HCT116 (cell line): Measurements from ENCODE around the gene NTN3. TPM values are rescaled to one million over a fixed set of nuclear protein-coding genes. Genes with fewer than 3 reads are reported as not detected.

Experiments used
- ATAC-seq: fragments of 200-7000 bp; cut with Tn5 transposase; 2 replicates; pipeline ENCODE4 v1.9.1; 2020; ENCODE audit warnings: mild to moderate bottlenecking, moderate library complexity
- BruUV-seq: library from RNA; stranded (reverse); fragments of 400-500 nt; replicated peaks from 2 replicates; lab custom pipeline; 2021; lab: Mats Ljungman, UMichigan
- CTCF ChIA-PET: fragments of 300-600 bp; sonication (Branson Sonifier 250); formaldehyde crosslinking; loops from one replicate; lab custom pipeline; 2021; ENCODE audit warnings: antibody characterized with exemption; lab: Charles Lee
- POLR2A ChIA-PET: fragments of 300-600, 350-600 bp; sonication (Branson Sonifier 250); formaldehyde crosslinking; loops from one replicate; lab custom pipeline; 2021; ENCODE audit warnings: antibody characterized with exemption; lab: Charles Lee
- RAD21 ChIA-PET, 2 experiments: fragments of 300-600 bp; sonication (Branson Sonifier 250); formaldehyde crosslinking; loops; one replicate each; lab custom pipeline; 2023; ENCODE audit warnings: low total read pairs in 2 of 2; ENCODE audit not compliant: uncharacterized antibody in 2 of 2, unreplicated experiment in 2 of 2, low non-redundant PET in 1 of 2; lab: Charles Lee
- DNase-seq: peaks from one replicate; pipeline ENCODE4 v3.0.0-alpha.2; 2010; ENCODE audit warnings: low read depth, low spot score
- H2AFZ ChIP-seq: fragments of 200-600 bp; shearing (Covaris generic), sonication (generic); 2 replicates; pipeline ENCODE4 v1.6.1; 2017; ENCODE audit warnings: low read depth, mixed run types, mixed read lengths, antibody characterized with exemption, low read length; ENCODE audit not compliant: poor library complexity, severe bottlenecking
- H3K27ac ChIP-seq: 2 replicates; pipeline ENCODE4 v1.5.1; 2012; ENCODE audit warnings: low read depth, low read length
- H3K27me3 ChIP-seq: fragments of 200-600 bp; sonication (generic); 2 replicates; pipeline ENCODE4 v1.6.1; 2016; ENCODE audit warnings: mixed run types, low read length, mixed read lengths; ENCODE audit not compliant: insufficient read depth
- H3K36me3 ChIP-seq, 2 experiments: fragments of 200-500 bp in 1 of 2; fragments of 200-600 bp in 1 of 2; sonication (Bioruptor generic) in 1 of 2; sonication (generic) in 1 of 2; 2 replicates each; pipeline versions ENCODE4 v1.5.1 to v1.6.1; 2014 to 2016; ENCODE audit warnings: low read length in 2 of 2, inconsistent platforms in 1 of 2, mixed read lengths in 1 of 2, mixed run types in 1 of 2; ENCODE audit not compliant: insufficient read depth in 2 of 2, control insufficient read depth in 1 of 2
- H3K4me1 ChIP-seq, 2 experiments: fragments of 200-600 bp in 1 of 2; sonication (generic) in 1 of 2; 2 replicates each; pipeline versions ENCODE4 v1.5.1 to v1.6.1; 2012 to 2017; ENCODE audit warnings: low read length in 2 of 2, inconsistent platforms in 1 of 2, mild to moderate bottlenecking in 1 of 2, mixed read lengths in 1 of 2, mixed run types in 1 of 2, moderate library complexity in 1 of 2; ENCODE audit not compliant: insufficient read depth in 2 of 2, control insufficient read depth in 1 of 2
- H3K4me2 ChIP-seq: fragments of 200-600 bp; sonication (generic); 2 replicates; pipeline ENCODE4 v1.6.1; 2017; ENCODE audit warnings: mixed run types, low read length, mixed read lengths
- H3K4me3 ChIP-seq, 2 experiments: fragments of 200-600 bp in 1 of 2; sonication (generic) in 1 of 2; replicated peaks in 1 of 2; 2 replicates each; pipeline ENCODE4 v1.5.1; 2011 to 2016; ENCODE audit warnings: low read length in 2 of 2, control low read depth in 1 of 2, low read depth in 1 of 2, mild to moderate bottlenecking in 1 of 2, mixed read lengths in 1 of 2, mixed run types in 1 of 2
- H3K79me2 ChIP-seq: fragments of 200-600 bp; sonication (generic); 2 replicates; pipeline ENCODE4 v1.6.1; 2017; ENCODE audit warnings: mild to moderate bottlenecking, mixed run types, low read length, moderate library complexity, mixed read lengths; ENCODE audit not compliant: insufficient read depth
- H3K9ac ChIP-seq: fragments of 200-600 bp; sonication (generic); 2 replicates; pipeline ENCODE4 v1.6.1; 2016; ENCODE audit warnings: low read length, mixed read lengths
- H3K9me2 ChIP-seq: fragments of 200-600 bp; sonication (generic), shearing (Covaris generic); 2 replicates; pipeline ENCODE4 v1.6.1; 2017; ENCODE audit warnings: mixed run types, mild to moderate bottlenecking, moderate library complexity; ENCODE audit not compliant: insufficient read depth
- H3K9me3 ChIP-seq, 2 experiments: fragments of 200-500 bp in 1 of 2; fragments of 200-600 bp in 1 of 2; sonication (Bioruptor generic) in 1 of 2; sonication (generic) in 1 of 2; 2 replicates each; pipeline ENCODE4 v1.6.1; 2014 to 2017; ENCODE audit warnings: low read length in 2 of 2, mixed read lengths in 2 of 2, inconsistent platforms in 1 of 2, low read depth in 1 of 2, mild to moderate bottlenecking in 1 of 2, mixed run types in 1 of 2, moderate library complexity in 1 of 2; ENCODE audit not compliant: control insufficient read depth in 1 of 2, insufficient read depth in 1 of 2
- H4K20me1 ChIP-seq: fragments of 200-600 bp; sonication (generic), shearing (Covaris generic); 2 replicates; pipeline ENCODE4 v1.6.1; 2017; ENCODE audit warnings: mixed run types, mild to moderate bottlenecking, moderate library complexity; ENCODE audit not compliant: insufficient read depth
- CBX3 ChIP-seq: IDR thresholded peaks from 2 replicates; pipeline ENCODE4 v1.6.1; 2012; ENCODE audit warnings: low read depth
- ELF1 ChIP-seq: IDR thresholded peaks from 2 replicates; pipeline ENCODE4 v1.6.1; 2012; ENCODE audit warnings: low read depth, borderline replicate concordance
- EZH2 ChIP-seq: fragments of 200-600 bp; sonication (generic); IDR thresholded peaks from 2 replicates; pipeline ENCODE4 v1.6.1; 2017; ENCODE audit warnings: antibody characterized with exemption, mixed run types
- FOSL1 ChIP-seq: IDR thresholded peaks from 2 replicates; pipeline ENCODE4 v1.6.1; 2012; ENCODE audit warnings: low read depth
- JUND ChIP-seq: IDR thresholded peaks from 2 replicates; pipeline ENCODE4 v1.6.1; 2012
- POLR2A ChIP-seq: IDR thresholded peaks from 2 replicates; pipeline ENCODE4 v1.7.0; 2011; ENCODE audit warnings: borderline replicate concordance; ENCODE audit not compliant: insufficient read depth, insufficient read length; ENCODE audit errors: extremely low read depth
- RAD21 ChIP-seq: IDR thresholded peaks from 2 replicates; pipeline ENCODE4 v1.6.1; 2012; ENCODE audit warnings: low read depth, mild to moderate bottlenecking
- SIN3A ChIP-seq: IDR thresholded peaks from 2 replicates; pipeline ENCODE4 v1.6.1; 2012; ENCODE audit warnings: low read depth
- YY1 ChIP-seq: IDR thresholded peaks from 2 replicates; pipeline ENCODE4 v1.6.1; 2011; ENCODE audit warnings: low read length, low read depth, moderate library complexity, mild to moderate bottlenecking; ENCODE audit not compliant: insufficient replicate concordance; ENCODE audit errors: extremely low read depth
- ZFX ChIP-seq: fragments of 450-650 bp; IDR thresholded peaks from 2 replicates; pipeline ENCODE4 v1.6.1; 2017
- ZNF274 ChIP-seq: fragments of 200-500 bp; sonication (Bioruptor generic); IDR thresholded peaks from 2 replicates; pipeline ENCODE4 v1.6.1; 2014; ENCODE audit warnings: mild to moderate bottlenecking, low read depth, low read length, inconsistent platforms
- intact Hi-C: fragments of 100-400 bp; cut with micrococcal nuclease; formaldehyde crosslinking; loops from 2 replicates; pipeline ENCODE4 v1.10.0; 2022
- total RNA-seq: library from RNA; stranded (reverse); gene quantifications from one replicate; pipeline ENCODE4 v1.2.1, GENCODE V29; 2021; ENCODE audit not compliant: unreplicated experiment
- TF ChIP-seq, protein P1 (sequence below), 3 experiments: fragments of 200-600 bp in 1 of 3; sonication (generic) in 1 of 3; IDR thresholded peaks in 2 of 3; conservative IDR thresholded peaks in 1 of 3; 2 replicates each; pipeline ENCODE4 v1.5.1; 2012 to 2017; ENCODE audit warnings: low read depth in 2 of 3, low read length in 2 of 3, antibody characterized with exemption in 1 of 3, borderline replicate concordance in 1 of 3, control low read depth in 1 of 3, mild to moderate bottlenecking in 1 of 3, mixed read lengths in 1 of 3, mixed run types in 1 of 3, moderate library complexity in 1 of 3; ENCODE audit not compliant: insufficient read depth in 1 of 3
- TF ChIP-seq, protein P2 (sequence below): IDR thresholded peaks from 2 replicates; pipeline ENCODE4 v1.6.1; 2012

Gene NTN3
- total RNA-seq, 1 experiment from 2014 or later = 0.30 TPM

DNA sequence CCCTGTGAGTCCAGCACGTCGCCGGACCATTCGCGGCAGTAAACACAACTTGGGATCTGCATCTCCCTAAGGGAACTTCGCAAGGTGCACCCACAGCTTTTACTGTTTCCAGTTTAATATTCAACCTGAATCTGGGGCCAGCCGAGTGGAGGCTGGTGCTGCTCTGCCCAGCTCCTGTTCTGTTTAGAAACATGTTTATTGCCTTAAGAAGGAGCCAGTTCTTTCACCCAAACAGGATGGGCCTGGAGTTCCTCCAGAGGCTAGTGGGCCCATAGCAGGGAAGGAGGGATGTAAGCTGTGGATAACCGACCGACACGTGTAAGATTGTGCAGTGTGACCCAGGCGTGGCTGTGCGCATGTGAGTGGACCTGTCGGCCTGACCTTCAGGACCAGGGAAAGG, 21.2 kb downstream of the NTN3 start:
- ATAC-seq = no peak
- no TSS peak for BruUV-seq

DNA sequence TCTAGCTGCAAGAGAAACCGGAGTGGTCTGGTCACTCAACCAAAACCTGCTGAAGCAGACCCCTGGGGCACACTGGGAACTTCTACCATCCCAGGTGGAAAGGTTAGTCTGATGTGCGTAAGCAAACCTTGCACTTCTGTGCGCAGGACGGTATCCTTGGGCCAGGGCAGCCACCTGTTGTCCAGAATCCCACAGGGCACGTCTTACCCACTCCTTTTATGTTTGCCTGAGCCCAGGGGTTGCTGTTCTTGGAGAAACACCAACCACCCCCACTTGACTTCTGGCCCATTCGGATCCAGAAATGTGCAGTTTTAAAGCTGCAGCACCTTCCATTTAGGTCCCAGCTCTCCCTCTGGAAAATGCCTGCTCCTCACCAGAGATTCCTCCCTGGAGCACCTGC, 22.5 kb downstream of the NTN3 start:
- ChIA-PET RAD21 (no interaction called here), POLR2A (no interaction called here), CTCF (no interaction called here)
- Histone ChIP-seq H3K79me2 (peaks cover 17% of the 10 kb centered on the region; the same call in 1 of the 2 replicates), H4K20me1 (no peaks in the 10 kb centered on the region), H3K27ac (no peak overlapping the region), H2AFZ (no peak overlapping the region), H3K9me3 (no peaks in the 10 kb centered on the region), H3K4me2 (no peak overlapping the region), H3K4me1 (no peaks in the 10 kb centered on the region), H3K9me2 (no peaks in the 10 kb centered on the region), H3K36me3 (no peaks in the 10 kb centered on the region; a peak in 1 of 4 replicates), H3K9ac (no peak overlapping the region), H3K27me3 (no peaks in the 10 kb centered on the region), H3K4me3 (no peak overlapping the region)
- intact Hi-C loops = no loop called here
- ATAC-seq (no peak), DNase-seq (no peak)
- TF ChIP-seq, protein P1, sequence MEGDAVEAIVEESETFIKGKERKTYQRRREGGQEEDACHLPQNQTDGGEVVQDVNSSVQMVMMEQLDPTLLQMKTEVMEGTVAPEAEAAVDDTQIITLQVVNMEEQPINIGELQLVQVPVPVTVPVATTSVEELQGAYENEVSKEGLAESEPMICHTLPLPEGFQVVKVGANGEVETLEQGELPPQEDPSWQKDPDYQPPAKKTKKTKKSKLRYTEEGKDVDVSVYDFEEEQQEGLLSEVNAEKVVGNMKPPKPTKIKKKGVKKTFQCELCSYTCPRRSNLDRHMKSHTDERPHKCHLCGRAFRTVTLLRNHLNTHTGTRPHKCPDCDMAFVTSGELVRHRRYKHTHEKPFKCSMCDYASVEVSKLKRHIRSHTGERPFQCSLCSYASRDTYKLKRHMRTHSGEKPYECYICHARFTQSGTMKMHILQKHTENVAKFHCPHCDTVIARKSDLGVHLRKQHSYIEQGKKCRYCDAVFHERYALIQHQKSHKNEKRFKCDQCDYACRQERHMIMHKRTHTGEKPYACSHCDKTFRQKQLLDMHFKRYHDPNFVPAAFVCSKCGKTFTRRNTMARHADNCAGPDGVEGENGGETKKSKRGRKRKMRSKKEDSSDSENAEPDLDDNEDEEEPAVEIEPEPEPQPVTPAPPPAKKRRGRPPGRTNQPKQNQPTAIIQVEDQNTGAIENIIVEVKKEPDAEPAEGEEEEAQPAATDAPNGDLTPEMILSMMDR (IDR thresholded peaks at IDR 0.05 in 2 of 3, conservative IDR thresholded peaks at IDR 0.05 in 1 of 3; ENCODE audit: borderline replicate concordance in 1 of 3, insufficient read depth in 1 of 3, low read depth in 2 of 3, low read length in 2 of 3) = no peak
- TF ChIP-seq ZNF274 (no peak), FOSL1 (no peak), CBX3 (no peak), POLR2A (no peak), YY1 (no peak)
- TF ChIP-seq, protein P2, sequence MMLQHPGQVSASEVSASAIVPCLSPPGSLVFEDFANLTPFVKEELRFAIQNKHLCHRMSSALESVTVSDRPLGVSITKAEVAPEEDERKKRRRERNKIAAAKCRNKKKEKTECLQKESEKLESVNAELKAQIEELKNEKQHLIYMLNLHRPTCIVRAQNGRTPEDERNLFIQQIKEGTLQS = no peak
- BruUV-seq = no TSS peak

More for the DNA sequence above, 21.2 kb downstream of the NTN3 start:
- H3K9ac ChIP-seq = no peak overlapping the region
- H3K4me1 ChIP-seq = no peaks in the 10 kb centered on the region
- no peaks in the 10 kb centered on the region for H3K9me2 ChIP-seq
- H3K27me3 ChIP-seq = no peaks in the 10 kb centered on the region
- RAD21 ChIA-PET = no interaction called here
- peaks cover 17% of the 10 kb centered on the region; the same call in 1 of the 2 replicates for H3K79me2 ChIP-seq
- H3K4me3 ChIP-seq = no peak overlapping the region
- POLR2A ChIA-PET = no interaction called here
- DNase-seq = no peak
- no peaks in the 10 kb centered on the region for H3K9me3 ChIP-seq
- TF ChIP-seq YY1 (no peak), SIN3A (no peak), ELF1 (no peak), ZFX (no peak), EZH2 (no peak), RAD21 (no peak), JUND (no peak)
- TF ChIP-seq, all 23 proteins: peak for 0
- Histone ChIP-seq H4K20me1 (no peaks in the 10 kb centered on the region), H2AFZ (no peak overlapping the region), H3K4me2 (no peak overlapping the region), H3K27ac (no peak overlapping the region), H3K36me3 (no peaks in the 10 kb centered on the region; a peak in 1 of 4 replicates)
- CTCF ChIA-PET = no interaction called here
- intact Hi-C loops = no loop called here
